Panc1 (cell line): Measurements from ENCODE around the gene CLDN4. TPM values are rescaled to one million over a fixed set of nuclear protein-coding genes. Genes with fewer than 3 reads are reported as not detected.

Source experiments
- ATAC-seq: fragments of 200-7000 bp; cut with Tn5 transposase; 2 replicates; pipeline ENCODE4 v1.9.1; 2020; ENCODE audit warnings: mild to moderate bottlenecking, moderate library complexity
- BruUV-seq: library from RNA; stranded (reverse); fragments of 400-500 nt; replicated peaks from 2 replicates; lab custom pipeline; 2021; lab: Mats Ljungman, UMichigan
- CTCF ChIA-PET: fragments of 300-600 bp; sonication (Branson Sonifier 250); formaldehyde crosslinking; loops from one replicate; lab custom pipeline; 2022; ENCODE audit warnings: antibody characterized with exemption; lab: Charles Lee
- POLR2A ChIA-PET: fragments of 300-600 bp; sonication (Branson Sonifier 250); formaldehyde crosslinking; loops from one replicate; lab custom pipeline; 2022; ENCODE audit warnings: antibody characterized with exemption; lab: Charles Lee
- DNase-seq: peaks from one replicate; pipeline ENCODE4 v3.0.0-alpha.2; 2010; ENCODE audit warnings: low read depth, low spot score
- H3K27ac ChIP-seq: 2 replicates; pipeline ENCODE4 v1.5.1; 2011; ENCODE audit warnings: mild to moderate bottlenecking, low read length, inconsistent platforms
- H3K27me3 ChIP-seq: fragments of 200-500 bp; sonication (Bioruptor generic); 2 replicates; pipeline ENCODE4 v1.6.0; 2014; ENCODE audit warnings: low read length, inconsistent platforms; ENCODE audit not compliant: control insufficient read depth, insufficient read depth
- H3K36me3 ChIP-seq: fragments of 200-500 bp; sonication (Bioruptor generic); 2 replicates; pipeline ENCODE4 v1.5.1; 2014; ENCODE audit warnings: inconsistent platforms, mild to moderate bottlenecking, low read length, moderate library complexity; ENCODE audit not compliant: control insufficient read depth, insufficient read depth
- H3K4me1 ChIP-seq: 2 replicates; pipeline ENCODE4 v1.5.1; 2011; ENCODE audit warnings: inconsistent platforms, mild to moderate bottlenecking, low read length, moderate library complexity; ENCODE audit not compliant: control insufficient read depth, insufficient read depth
- H3K4me3 ChIP-seq, 2 experiments: 2 replicates each; pipeline ENCODE4 v1.5.1; 2011 to 2012; ENCODE audit warnings: low read depth in 2 of 2, low read length in 2 of 2, mild to moderate bottlenecking in 2 of 2, inconsistent platforms in 1 of 2, moderate library complexity in 1 of 2
- H3K9me3 ChIP-seq: fragments of 200-500 bp; sonication (Bioruptor generic); 2 replicates; pipeline ENCODE4 v1.5.1; 2014; ENCODE audit warnings: low read depth, mild to moderate bottlenecking, inconsistent platforms, low read length, moderate library complexity; ENCODE audit not compliant: control insufficient read depth, insufficient read depth
- CTCF ChIP-seq: fragments of 450-650 bp; IDR thresholded peaks from 2 replicates; pipeline ENCODE4 v1.5.1; 2017; ENCODE audit warnings: mild to moderate bottlenecking
- POLR2AphosphoS5 ChIP-seq: IDR thresholded peaks from 2 replicates; pipeline ENCODE4 v1.6.1; 2012; ENCODE audit warnings: mild to moderate bottlenecking, low read depth, low read length, moderate library complexity
- REST ChIP-seq, 2 experiments: IDR thresholded peaks; 2 replicates each; pipeline ENCODE4 v1.6.1; 2011 to 2012; ENCODE audit warnings: low read depth in 2 of 2, control low read depth in 1 of 2, low read length in 1 of 2, mild to moderate bottlenecking in 1 of 2, moderate library complexity in 1 of 2; ENCODE audit not compliant: insufficient read depth in 1 of 2
- SIN3A ChIP-seq: IDR thresholded peaks from 2 replicates; pipeline ENCODE4 v1.6.1; 2012; ENCODE audit warnings: low read depth, mild to moderate bottlenecking, low read length, moderate library complexity, borderline replicate concordance; ENCODE audit not compliant: insufficient read depth
- TCF7L2 ChIP-seq: IDR thresholded peaks from 2 replicates; pipeline ENCODE4 v1.6.1; 2011; ENCODE audit warnings: mild to moderate bottlenecking, low read depth, low read length, inconsistent platforms
- in situ Hi-C: cut with HindIII; loops from 2 replicates; pipeline ENCODE4 v1.10.0; 2016; ENCODE audit warnings: low sequenced_read_pairs, low pct_unique_long_range_greater_than_20kb
- intact Hi-C: fragments of 100-400 bp; cut with micrococcal nuclease; formaldehyde crosslinking; loops from one replicate; pipeline ENCODE4 v1.10.0; 2022; ENCODE audit not compliant: unreplicated experiment
- total RNA-seq: library from RNA; stranded (reverse); gene quantifications from one replicate; pipeline ENCODE4 v1.2.1, GENCODE V29; 2021; ENCODE audit not compliant: unreplicated experiment

CLDN4 gene
- total RNA-seq, 1 experiment from 2014 or later: 295 TPM

- CTCF ChIA-PET: interaction anchor here (0.7 kb wide), 1 partner anchor 296 kb away, joined by 3 read pairs; no protein-coding TSS in a partner anchor
- intact Hi-C loops: no loop called here
- Histone ChIP-seq H3K9me3 (no peaks in the 10 kb centered on the region), H3K27ac (no peak overlapping the region), H3K4me1 (0 out of 2 replicates have a peak, but pooled peaks cover 4% of the 10 kb centered on the region), H3K36me3 (no peaks in the 10 kb centered on the region), H3K4me3 (no peak overlapping the region), H3K27me3 (no peaks in the 10 kb centered on the region)
- POLR2A ChIA-PET: no interaction called here
- DNase-seq (no peak), ATAC-seq (no peak)
- TF ChIP-seq TCF7L2 (no peak), SIN3A (no peak), POLR2AphosphoS5 (no peak), CTCF (no peak), REST (IDR thresholded peaks at IDR 0.05; ENCODE audit: insufficient read depth in 1 of 2, low read depth in 2 of 2, low read length in 1 of 2) (no peak)
- in situ Hi-C loops: no loop called here
- BruUV-seq: no TSS peak
Measured at GRCh38 chr7:73880755-73881328, 50.0 kb downstream of the CLDN4 start.

- POLR2A ChIA-PET: no interaction called here
- CTCF ChIA-PET: no interaction called here
- Histone ChIP-seq H3K36me3 (no peaks in the 10 kb centered on the region), H3K27me3 (no peaks in the 10 kb centered on the region), H3K4me3 (no peak overlapping the region), H3K27ac (no peak overlapping the region), H3K4me1 (0 out of 2 replicates have a peak, but pooled peaks cover 4% of the 10 kb centered on the region), H3K9me3 (no peaks in the 10 kb centered on the region)
- DNase-seq (no peak), ATAC-seq (no peak)
- no peak for TF ChIP-seq SIN3A
- no peak for TF ChIP-seq REST (IDR thresholded peaks at IDR 0.05; ENCODE audit: insufficient read depth in 1 of 2, low read depth in 2 of 2, low read length in 1 of 2)
- no peak for TF ChIP-seq TCF7L2
- TF ChIP-seq POLR2AphosphoS5: no peak
- TF ChIP-seq CTCF: no peak
- in situ Hi-C loops (no loop called here), intact Hi-C loops (no loop called here)
- no TSS peak for BruUV-seq
Measured at GRCh38 chr7:73881352-73882046, 50.7 kb downstream of the CLDN4 start.
